ES-I3 (cell line): ENCODE data around the gene GLT8D1.
"Not testable (repeated sequence)": the region's sequence is repeated elsewhere in the genome, so short reads cannot be mapped to it uniquely, and the experiment has no call there.

Experiments used
- H3K36me3 ChIP-seq: 2 replicates; pipeline ENCODE4 v1.6.1; 2013; ENCODE audit warnings: mild to moderate bottlenecking, low read length, control low read depth, moderate library complexity; ENCODE audit not compliant: insufficient read depth
- H3K4me1 ChIP-seq: 2 replicates; pipeline ENCODE4 v1.6.1; 2013; ENCODE audit warnings: mild to moderate bottlenecking, control low read depth, low read length; ENCODE audit not compliant: insufficient read depth
- H3K9ac ChIP-seq: 2 replicates; pipeline ENCODE4 v1.6.1; 2013; ENCODE audit warnings: low read depth, mild to moderate bottlenecking, low read length, moderate library complexity
- H3K9me3 ChIP-seq: 2 replicates; pipeline ENCODE4 v1.6.1; 2013; ENCODE audit warnings: mild to moderate bottlenecking, low read length, moderate library complexity; ENCODE audit not compliant: control insufficient read depth, insufficient read depth

The GLT8D1 gene

DNA sequence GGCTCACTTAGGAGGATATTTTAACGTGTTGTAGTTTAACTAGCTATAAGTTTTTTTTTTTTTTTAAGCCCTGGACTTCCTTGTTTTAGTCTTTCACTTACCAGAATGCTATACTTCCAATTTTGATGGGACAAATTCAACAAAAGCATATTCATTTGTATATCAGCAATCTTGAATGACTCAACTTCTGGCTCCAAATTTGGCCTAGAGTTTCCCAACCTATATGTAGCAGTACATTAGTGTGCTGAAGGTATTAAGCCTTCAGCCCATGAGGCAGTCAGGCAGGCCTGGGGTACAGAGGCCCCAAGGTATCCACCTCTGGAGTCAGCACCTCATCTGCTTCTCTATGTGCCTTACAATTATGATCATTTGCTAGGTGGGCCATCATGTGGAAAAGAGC is 25.8 kb downstream of the GLT8D1 start:
- H3K9me3 ChIP-seq: no peaks in the 10 kb centered on the region

GRCh38 chr3:52679199-52679538 is 26.4 kb downstream of the GLT8D1 start:
- Histone ChIP-seq H3K36me3 (peaks cover 15% of the 10 kb centered on the region), H3K9me3 (no peaks in the 10 kb centered on the region), H3K4me1 (peaks cover 10% of the 10 kb centered on the region), H3K9ac (no peak overlapping the region)

More for the DNA sequence above, 25.8 kb downstream of the GLT8D1 start:
- Histone ChIP-seq H3K9ac (no peak overlapping the region), H3K36me3 (peaks cover 15% of the 10 kb centered on the region), H3K4me1 (peaks cover 14% of the 10 kb centered on the region)

DNA sequence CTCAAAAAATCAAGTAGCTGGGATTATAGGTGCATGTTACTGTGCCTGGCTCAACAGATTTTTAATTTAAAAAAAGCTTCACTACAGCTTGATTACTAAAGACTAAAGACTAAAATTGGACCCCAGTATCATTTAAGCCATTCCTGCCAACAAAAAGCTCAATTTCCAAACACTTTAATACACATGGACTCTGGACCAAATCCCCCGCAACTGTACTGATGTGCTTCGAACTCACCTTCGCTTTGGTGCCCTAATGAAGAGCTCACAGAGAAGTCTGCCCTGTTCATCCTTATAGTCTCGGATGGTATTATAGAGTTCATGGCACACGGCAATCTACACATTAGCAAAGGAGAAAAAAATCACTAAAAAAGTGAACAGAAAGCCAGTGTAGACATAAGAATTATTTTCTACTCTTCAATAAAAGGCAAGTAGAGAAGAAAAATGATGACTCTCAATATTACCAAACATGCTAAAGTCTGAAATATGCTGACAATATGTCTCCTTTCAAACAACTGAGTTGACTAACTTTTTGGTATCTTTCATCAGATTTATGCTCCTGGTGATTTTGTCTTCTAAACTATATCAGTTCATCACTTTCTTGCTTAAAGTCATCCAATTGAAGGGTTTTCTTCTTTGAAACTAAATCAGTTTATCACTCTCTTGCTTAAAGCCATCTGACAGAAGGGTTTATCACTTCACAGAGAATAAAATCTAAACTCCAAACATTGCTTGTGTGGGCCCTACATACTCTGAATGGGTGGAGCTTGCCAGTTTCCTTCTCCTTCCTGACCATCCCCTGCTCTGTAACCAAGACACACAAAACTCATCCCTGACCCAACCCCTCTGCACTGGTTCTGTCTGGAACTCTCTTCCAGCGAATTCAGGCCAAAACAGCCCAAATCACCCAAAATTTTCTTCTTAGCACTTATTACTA is 27.1 kb downstream of the GLT8D1 start:
- Histone ChIP-seq H3K9me3 (no peaks in the 10 kb centered on the region), H3K9ac (no peak overlapping the region), H3K4me1 (peaks cover 10% of the 10 kb centered on the region), H3K36me3 (peaks cover 15% of the 10 kb centered on the region)

GRCh38 chr3:52676201-52676600 is 29.4 kb downstream of the GLT8D1 start:
- not testable (repeated sequence) for H3K9ac ChIP-seq, H3K4me1 ChIP-seq, H3K9me3 ChIP-seq
- H3K36me3 ChIP-seq: peaks cover 15% of the 10 kb centered on the region

DNA sequence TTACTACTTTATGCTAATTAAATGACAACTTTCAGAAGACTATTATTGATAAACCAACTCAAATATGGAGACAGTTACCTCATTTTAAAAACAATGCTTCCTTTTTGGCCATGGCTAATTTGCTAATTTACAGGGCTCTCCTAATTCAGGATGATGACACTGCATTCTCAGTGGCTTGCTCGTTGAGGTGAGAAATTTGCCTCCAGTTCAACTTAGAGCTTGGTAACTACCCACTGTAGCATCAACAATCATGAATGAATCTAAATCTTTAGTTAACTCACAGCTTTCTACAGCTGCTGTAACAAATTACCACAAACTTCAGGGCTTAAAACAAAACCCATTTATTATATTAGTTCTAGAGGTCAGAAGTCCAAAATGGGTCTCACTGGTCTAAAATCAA is 33.9 kb downstream of the GLT8D1 start:
- 0 out of 2 replicates have a peak, but pooled peaks cover 8% of the 10 kb centered on the region for H3K36me3 ChIP-seq
- H3K9me3 ChIP-seq: no peaks in the 10 kb centered on the region
- H3K9ac ChIP-seq: no peak overlapping the region
- H3K4me1 ChIP-seq: peaks cover 15% of the 10 kb centered on the region; the same call in 1 of the 2 replicates

GRCh38 chr3:52670621-52671521 is 34.7 kb downstream of the GLT8D1 start:
- Histone ChIP-seq H3K9ac (no peak overlapping the region), H3K9me3 (no peaks in the 10 kb centered on the region), H3K36me3 (0 out of 2 replicates have a peak, but pooled peaks cover 5% of the 10 kb centered on the region), H3K4me1 (peaks cover 15% of the 10 kb centered on the region; the same call in 1 of the 2 replicates)

DNA sequence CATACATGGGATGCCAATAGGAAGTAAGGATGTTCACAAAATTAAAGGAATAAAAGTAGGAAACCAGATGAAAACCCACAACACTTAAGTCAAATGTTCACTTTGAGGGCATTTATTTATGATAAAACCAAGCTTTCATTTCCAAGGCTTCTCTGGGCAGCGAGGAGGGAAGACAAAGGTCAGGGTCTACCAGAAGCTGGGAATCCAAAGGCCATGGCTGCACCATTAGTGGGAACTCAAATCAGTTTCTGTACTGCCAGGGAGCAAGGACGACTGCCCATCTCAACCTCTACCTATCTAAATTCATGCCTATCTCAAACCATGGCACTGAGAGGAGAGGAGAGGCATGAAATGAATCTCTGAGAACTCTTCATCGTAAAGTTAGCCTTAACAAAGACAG is 42.5 kb downstream of the GLT8D1 start:
- Histone ChIP-seq H3K9me3 (no peaks in the 10 kb centered on the region), H3K36me3 (peaks cover 6% of the 10 kb centered on the region; the same call in 1 of the 2 replicates), H3K9ac (no peak overlapping the region), H3K4me1 (no peaks in the 10 kb centered on the region)

GRCh38 chr3:52660046-52660445 is 45.5 kb downstream of the GLT8D1 start:
- Histone ChIP-seq H3K4me1 (no peaks in the 10 kb centered on the region), H3K36me3 (peaks cover 11% of the 10 kb centered on the region), H3K9me3 (no peaks in the 10 kb centered on the region), H3K9ac (no peak overlapping the region)

DNA sequence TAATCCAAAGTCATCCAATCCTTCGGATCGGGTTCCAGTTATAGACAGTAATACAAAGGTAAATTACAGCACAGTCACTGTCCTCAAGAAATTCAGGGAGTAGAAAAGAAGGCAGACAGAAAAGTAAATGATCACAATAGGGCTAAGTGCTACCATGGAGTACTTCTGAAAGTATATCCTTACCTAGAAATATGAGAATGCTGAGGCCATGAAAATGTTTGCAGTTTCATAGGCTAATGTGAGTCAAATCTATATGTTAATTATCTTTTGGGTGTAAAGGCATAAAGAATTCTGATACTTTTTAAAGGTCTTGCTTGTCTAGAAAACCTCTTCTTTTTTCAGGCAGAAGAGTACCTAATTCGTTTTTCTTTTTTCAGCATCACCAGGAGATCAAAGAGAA is 49.7 kb downstream of the GLT8D1 start:
- H3K36me3 ChIP-seq: peaks cover 5% of the 10 kb centered on the region; the same call in 1 of the 2 replicates

DNA sequence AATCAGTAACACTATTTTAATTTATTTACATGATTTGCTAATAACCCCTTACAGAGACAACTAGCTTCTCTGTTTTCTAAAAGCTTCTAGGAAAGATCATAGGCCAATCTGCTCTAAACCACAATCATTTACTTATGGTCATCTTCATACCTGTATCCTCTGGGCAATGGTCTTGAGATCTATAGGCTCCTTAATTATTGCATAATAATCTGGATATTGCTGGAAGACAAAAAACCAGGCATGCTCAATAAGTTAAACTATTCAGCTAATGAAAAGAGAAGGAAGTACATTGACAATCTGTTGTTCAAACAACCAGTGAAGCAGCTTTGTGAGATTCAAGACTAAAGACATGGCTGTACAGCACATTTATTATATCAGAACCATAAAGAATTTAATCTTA is 54.0 kb downstream of the GLT8D1 start:
- H3K4me1 ChIP-seq: no peaks in the 10 kb centered on the region
- peaks cover 9% of the 10 kb centered on the region for H3K36me3 ChIP-seq
- H3K9ac ChIP-seq: no peak overlapping the region
- H3K9me3 ChIP-seq: no peaks in the 10 kb centered on the region

More for the DNA sequence above, 49.7 kb downstream of the GLT8D1 start:
- H3K9ac ChIP-seq: no peak overlapping the region
- no peaks in the 10 kb centered on the region for H3K4me1 ChIP-seq
- H3K9me3 ChIP-seq: no peaks in the 10 kb centered on the region

- Histone ChIP-seq H3K9me3 (no peaks in the 10 kb centered on the region), H3K9ac (no peak overlapping the region), H3K4me1 (no peaks in the 10 kb centered on the region), H3K36me3 (peaks cover 4% of the 10 kb centered on the region)
Observed at GRCh38 chr3:52650439-52650838, 55.2 kb downstream of the GLT8D1 start.

DNA sequence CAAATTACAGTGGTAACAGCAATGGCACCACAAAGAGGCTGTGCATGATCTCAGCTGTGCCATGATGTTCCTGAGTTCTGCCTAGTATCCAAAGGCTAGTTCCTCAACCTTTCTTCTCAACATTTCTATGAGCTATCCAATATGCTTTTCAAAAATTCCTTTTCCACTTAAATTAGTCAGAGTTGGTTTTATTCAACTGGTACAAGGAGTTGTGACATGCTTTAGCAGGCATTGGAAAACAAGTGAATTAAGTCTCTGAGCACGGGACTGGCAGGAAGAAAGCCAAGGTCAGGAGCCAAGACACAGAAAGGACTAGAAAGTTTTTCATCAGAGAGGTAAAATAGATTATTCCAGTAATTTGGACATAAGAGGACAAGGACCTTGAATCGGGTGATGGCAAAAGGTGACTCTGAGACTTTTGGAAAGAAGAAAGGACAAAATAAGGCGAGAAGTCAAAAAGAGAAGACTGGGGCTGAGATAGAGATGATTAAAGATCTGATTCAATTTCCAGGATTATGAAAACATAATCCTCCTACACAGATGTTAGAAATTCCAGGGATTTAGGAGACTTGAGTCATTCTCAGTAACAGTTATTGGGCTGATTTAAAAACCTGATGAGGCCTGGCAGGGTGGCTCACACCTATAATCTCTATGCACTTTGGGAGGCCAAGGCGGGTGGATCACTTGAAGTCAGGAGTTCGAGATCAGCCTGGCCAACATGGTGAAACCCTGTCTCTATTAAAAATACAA is 56.0 kb downstream of the GLT8D1 start:
- H3K9me3 ChIP-seq: no peaks in the 10 kb centered on the region
- peaks cover 4% of the 10 kb centered on the region for H3K36me3 ChIP-seq
- no peak overlapping the region for H3K9ac ChIP-seq
- no peaks in the 10 kb centered on the region for H3K4me1 ChIP-seq

DNA sequence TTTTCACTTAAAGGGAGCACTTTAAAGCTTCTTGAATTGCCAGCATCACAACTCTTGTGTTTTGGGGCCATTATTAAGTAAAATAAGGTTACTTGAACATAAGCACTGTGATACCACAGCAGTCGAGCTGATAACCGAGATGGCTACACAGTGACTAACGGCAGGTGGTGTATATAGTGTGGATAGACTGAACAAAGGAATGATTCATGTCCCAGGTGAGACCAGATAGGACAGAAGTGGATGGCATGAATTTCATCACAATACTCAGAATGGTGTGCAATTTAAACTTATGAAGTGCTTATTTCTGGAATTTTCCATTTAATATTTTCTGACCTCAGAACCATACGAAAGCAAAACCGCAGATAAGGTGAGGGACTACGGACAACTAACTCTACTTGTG is 60.0 kb downstream of the GLT8D1 start:
- H3K4me1 ChIP-seq: no peaks in the 10 kb centered on the region
- H3K9me3 ChIP-seq: no peaks in the 10 kb centered on the region
- no peak overlapping the region for H3K9ac ChIP-seq
- peaks cover 9% of the 10 kb centered on the region for H3K36me3 ChIP-seq
